OCI-LY7 (cell line): Measurements from ENCODE around the gene WIPF2. TPM values are rescaled to one million over a fixed set of nuclear protein-coding genes. Genes with fewer than 3 reads are reported as not detected.

ENCODE experiments used
- BruUV-seq: library from RNA; stranded (reverse); fragments of 400-500 nt; replicated peaks from 2 replicates; lab custom pipeline; 2021; lab: Mats Ljungman, UMichigan
- CTCF ChIA-PET: fragments of 300-600 bp; sonication (Branson Sonifier 250); formaldehyde crosslinking; loops from one replicate; lab custom pipeline; 2022; ENCODE audit warnings: antibody characterized with exemption; ENCODE audit not compliant: unreplicated experiment; lab: Charles Lee
- POLR2A ChIA-PET: fragments of 300-600 bp; sonication (Branson Sonifier 250); formaldehyde crosslinking; loops from one replicate; lab custom pipeline; 2022; ENCODE audit warnings: antibody characterized with exemption; lab: Charles Lee
- DNase-seq: peaks from one replicate; pipeline ENCODE4 v3.0.0-alpha.2; 2015; ENCODE audit warnings: low spot score
- H2AFZ ChIP-seq: fragments of 200-600 bp; sonication (generic), shearing (Covaris generic); 2 replicates; pipeline ENCODE4 v1.6.1; 2014; ENCODE audit warnings: mild to moderate bottlenecking, antibody characterized with exemption, low read length, moderate library complexity
- H3K27ac ChIP-seq: fragments of 200-600 bp; sonication (generic); 2 replicates; pipeline ENCODE4 v1.5.1; 2014; ENCODE audit warnings: mixed run types, low read depth, mild to moderate bottlenecking, moderate library complexity, low read length, inconsistent platforms; ENCODE audit not compliant: poor library complexity, severe bottlenecking
- H3K36me3 ChIP-seq: fragments of 200-600 bp; sonication (generic); 2 replicates; pipeline ENCODE4 v1.6.1; 2014; ENCODE audit warnings: mild to moderate bottlenecking, antibody characterized with exemption, low read length, moderate library complexity, mixed read lengths; ENCODE audit not compliant: insufficient read depth
- H3K4me1 ChIP-seq: fragments of 200-600 bp; sonication (generic); 2 replicates; pipeline ENCODE4 v1.5.1; 2014; ENCODE audit warnings: mild to moderate bottlenecking, low read length; ENCODE audit not compliant: insufficient read depth, poor library complexity, severe bottlenecking
- H3K4me2 ChIP-seq: fragments of 200-600 bp; sonication (generic); 2 replicates; pipeline ENCODE4 v1.6.1; 2014; ENCODE audit warnings: mild to moderate bottlenecking, low read length
- H3K4me3 ChIP-seq: fragments of 200-600 bp; sonication (generic); 2 replicates; pipeline ENCODE4 v1.5.1; 2014; ENCODE audit warnings: mild to moderate bottlenecking, low read depth, low read length; ENCODE audit not compliant: poor library complexity, severe bottlenecking
- H3K79me2 ChIP-seq: fragments of 200-600 bp; sonication (generic); 2 replicates; pipeline ENCODE4 v1.6.1; 2016; ENCODE audit warnings: low read depth, mild to moderate bottlenecking, low read length, moderate library complexity, mixed read lengths; ENCODE audit not compliant: insufficient read depth
- H3K9me2 ChIP-seq: fragments of 200-600 bp; sonication (generic); 2 replicates; pipeline ENCODE4 v1.6.1; 2016; ENCODE audit warnings: mild to moderate bottlenecking, low read length, mixed read lengths; ENCODE audit not compliant: insufficient read depth
- H3K9me3 ChIP-seq: fragments of 200-600 bp; sonication (generic); 2 replicates; pipeline ENCODE4 v1.6.1; 2014; ENCODE audit warnings: mild to moderate bottlenecking, mixed run types, low read length, mixed read lengths
- H4K20me1 ChIP-seq: fragments of 200-600 bp; sonication (generic); 2 replicates; pipeline ENCODE4 v1.6.1; 2014; ENCODE audit warnings: mild to moderate bottlenecking, antibody characterized with exemption, low read length, moderate library complexity, mixed read lengths; ENCODE audit not compliant: insufficient read depth
- EZH2phosphoT487 ChIP-seq: fragments of 200-600 bp; sonication (generic); IDR thresholded peaks from 2 replicates; pipeline ENCODE4 v1.6.1; 2018; ENCODE audit warnings: low read depth, borderline replicate concordance, mild to moderate bottlenecking, mixed run types, antibody characterized with exemption, low read length, moderate library complexity, mixed read lengths
- intact Hi-C: fragments of 100-400 bp; cut with micrococcal nuclease; formaldehyde crosslinking; loops from one replicate; pipeline ENCODE4 v1.10.0; 2022; ENCODE audit not compliant: unreplicated experiment
- total RNA-seq, 2 experiments: library from RNA; depleted of rRNA in 1 of 2; stranded (reverse); fragments of >200 nt in 1 of 2; shearing (Covaris generic) in 1 of 2; gene quantifications; 2 replicates each; pipeline ENCODE4 v1.2.3, GENCODE V29; 2014 to 2022
- TF ChIP-seq, protein P1 (sequence below): fragments of 200-600 bp; sonication (generic); conservative IDR thresholded peaks from 2 replicates; pipeline ENCODE4 v1.5.1; 2014; ENCODE audit warnings: mild to moderate bottlenecking, antibody characterized with exemption, low read length, moderate library complexity, mixed read lengths

WIPF2 gene
- total RNA-seq, 2 experiments from 2014 or later: 4.7 to 20.3 TPM

DNA sequence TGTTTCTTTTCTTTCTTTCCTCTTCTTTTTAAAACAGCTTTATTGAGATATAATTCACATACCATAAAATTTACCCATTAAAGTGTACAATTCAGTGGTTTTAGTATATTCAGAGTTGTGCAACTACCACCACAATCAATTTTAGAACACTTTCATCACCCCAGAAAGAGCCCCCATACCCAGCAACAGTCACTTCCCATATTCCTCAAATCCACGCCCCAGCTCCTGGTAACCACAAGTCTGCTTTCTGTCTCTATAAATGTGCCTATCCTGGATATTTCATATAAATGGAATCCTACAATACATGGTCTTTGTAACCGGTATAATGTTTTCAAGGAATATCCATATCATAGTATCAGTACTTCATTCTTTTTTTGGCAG lies 109.3 kb downstream of the WIPF2 start:
- Histone ChIP-seq H2AFZ (no peak overlapping the region), H4K20me1 (peaks cover 14% of the 10 kb centered on the region; the same call in 1 of the 2 replicates), H3K4me1 (peaks cover 53% of the 10 kb centered on the region), H3K4me2 (no peak overlapping the region), H3K36me3 (no peaks in the 10 kb centered on the region), H3K9me3 (no peaks in the 10 kb centered on the region), H3K79me2 (no peaks in the 10 kb centered on the region), H3K4me3 (no peak overlapping the region), H3K9me2 (no peaks in the 10 kb centered on the region), H3K27ac (no peak overlapping the region)
- CTCF ChIA-PET: no interaction called here
- intact Hi-C loops: no loop called here
- TF ChIP-seq, protein P1, sequence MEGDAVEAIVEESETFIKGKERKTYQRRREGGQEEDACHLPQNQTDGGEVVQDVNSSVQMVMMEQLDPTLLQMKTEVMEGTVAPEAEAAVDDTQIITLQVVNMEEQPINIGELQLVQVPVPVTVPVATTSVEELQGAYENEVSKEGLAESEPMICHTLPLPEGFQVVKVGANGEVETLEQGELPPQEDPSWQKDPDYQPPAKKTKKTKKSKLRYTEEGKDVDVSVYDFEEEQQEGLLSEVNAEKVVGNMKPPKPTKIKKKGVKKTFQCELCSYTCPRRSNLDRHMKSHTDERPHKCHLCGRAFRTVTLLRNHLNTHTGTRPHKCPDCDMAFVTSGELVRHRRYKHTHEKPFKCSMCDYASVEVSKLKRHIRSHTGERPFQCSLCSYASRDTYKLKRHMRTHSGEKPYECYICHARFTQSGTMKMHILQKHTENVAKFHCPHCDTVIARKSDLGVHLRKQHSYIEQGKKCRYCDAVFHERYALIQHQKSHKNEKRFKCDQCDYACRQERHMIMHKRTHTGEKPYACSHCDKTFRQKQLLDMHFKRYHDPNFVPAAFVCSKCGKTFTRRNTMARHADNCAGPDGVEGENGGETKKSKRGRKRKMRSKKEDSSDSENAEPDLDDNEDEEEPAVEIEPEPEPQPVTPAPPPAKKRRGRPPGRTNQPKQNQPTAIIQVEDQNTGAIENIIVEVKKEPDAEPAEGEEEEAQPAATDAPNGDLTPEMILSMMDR: no peak
- TF ChIP-seq EZH2phosphoT487: no peak
- POLR2A ChIA-PET: interaction anchor here (0.7 to 2.9 kb wide), 5 partner anchors 11 to 112 kb away, joined by 3 to 13 read pairs (median 4); no protein-coding TSS in a partner anchor
- BruUV-seq: no TSS peak
- no peak for DNase-seq

DNA sequence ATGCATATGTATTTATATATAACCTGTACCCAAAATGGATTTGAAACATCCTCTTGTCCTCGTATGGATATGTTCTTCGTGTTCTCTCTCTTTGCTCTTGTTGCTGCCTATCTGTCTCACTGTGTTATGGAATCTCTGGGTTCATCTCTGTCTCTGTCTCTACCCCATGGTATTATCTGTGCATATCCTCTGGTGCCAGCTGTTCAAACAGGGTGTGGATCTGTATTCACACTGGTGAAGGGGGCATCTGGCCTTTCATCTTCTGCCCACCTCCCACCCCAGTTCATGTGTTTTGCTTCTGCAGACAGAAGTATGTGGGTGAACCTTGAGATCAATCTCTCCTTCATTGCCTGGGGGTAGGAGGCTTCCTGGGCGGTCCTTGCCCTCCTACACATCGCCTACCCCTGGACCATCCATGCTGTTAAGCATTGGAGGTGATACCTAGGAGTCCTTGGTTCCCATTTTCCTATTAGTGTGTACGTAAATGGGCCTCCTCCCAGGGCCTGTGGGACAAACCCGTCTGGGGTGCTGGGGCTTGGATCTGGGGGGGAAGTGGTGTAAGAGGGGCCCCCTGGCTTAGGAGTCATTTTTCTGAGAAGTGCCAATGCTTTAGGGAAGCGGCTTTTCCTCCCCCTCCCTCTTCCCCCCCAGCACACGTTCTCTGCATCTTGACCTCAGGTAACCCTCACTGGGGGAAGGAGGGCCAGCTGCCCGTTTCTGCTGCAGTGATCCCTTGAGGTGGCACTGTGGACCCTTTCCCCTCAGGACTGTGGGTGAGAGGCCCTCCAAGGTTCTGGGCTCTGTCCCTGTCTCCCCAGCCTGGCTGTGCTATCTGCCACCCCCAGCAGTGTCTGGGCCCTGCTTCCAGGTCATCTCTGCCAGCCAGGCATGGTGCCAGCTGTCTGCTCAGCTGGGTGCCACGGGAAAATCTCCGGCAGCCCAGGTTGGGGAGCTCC lies 111.0 kb downstream of the WIPF2 start:
- no peaks in the 10 kb centered on the region for H3K79me2 ChIP-seq

More for the DNA sequence above, 111.0 kb downstream of the WIPF2 start:
- H3K4me3 ChIP-seq: no peak overlapping the region
- intact Hi-C loops: no loop called here
- no peak overlapping the region for H3K4me2 ChIP-seq
- CTCF ChIA-PET: no interaction called here
- peaks cover 14% of the 10 kb centered on the region; the same call in 1 of the 2 replicates for H4K20me1 ChIP-seq
- H2AFZ ChIP-seq: no peak overlapping the region
- no peak for DNase-seq
- H3K36me3 ChIP-seq: no peaks in the 10 kb centered on the region
- H3K27ac ChIP-seq: no peak overlapping the region
- peaks cover 37% of the 10 kb centered on the region for H3K4me1 ChIP-seq
- POLR2A ChIA-PET: no interaction called here
- H3K9me3 ChIP-seq: no peaks in the 10 kb centered on the region
- H3K9me2 ChIP-seq: no peaks in the 10 kb centered on the region
- no peak for TF ChIP-seq EZH2phosphoT487
- TF ChIP-seq, protein P1: no peak
- BruUV-seq: no TSS peak
